Measurements from ENCODE around the gene DPM1. TPM values are rescaled to one million over a fixed set of nuclear protein-coding genes. Genes with fewer than 3 reads are reported as not detected.

Gene DPM1
- total RNA-seq, 2 donors from 2014 or later, result 43.6 to 75.3 TPM

DNA sequence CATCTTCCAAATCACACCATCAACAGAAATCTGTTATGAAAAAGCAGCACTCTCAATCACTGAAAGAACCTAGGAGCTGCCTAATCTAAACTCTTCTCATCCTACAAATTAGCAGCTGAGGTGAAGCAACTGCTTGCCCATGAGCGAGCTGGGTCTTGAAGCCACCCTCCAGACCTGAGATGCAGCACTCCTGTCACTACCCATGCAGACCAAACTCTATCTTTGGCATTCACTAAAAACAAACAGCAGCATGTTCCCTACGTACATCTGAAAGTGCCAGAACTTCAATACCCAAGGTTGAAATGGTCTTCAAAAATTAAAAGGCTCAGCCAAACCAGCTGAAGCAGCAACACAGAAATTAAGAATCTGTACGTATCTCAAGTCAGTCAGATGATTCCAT lies 41.4 kb downstream of the DPM1 start:
- H3K27me3 ChIP-seq (replicated peaks; ENCODE audit: insufficient read depth), result no peaks in the 10 kb centered on the region
- TF ChIP-seq, protein P1, sequence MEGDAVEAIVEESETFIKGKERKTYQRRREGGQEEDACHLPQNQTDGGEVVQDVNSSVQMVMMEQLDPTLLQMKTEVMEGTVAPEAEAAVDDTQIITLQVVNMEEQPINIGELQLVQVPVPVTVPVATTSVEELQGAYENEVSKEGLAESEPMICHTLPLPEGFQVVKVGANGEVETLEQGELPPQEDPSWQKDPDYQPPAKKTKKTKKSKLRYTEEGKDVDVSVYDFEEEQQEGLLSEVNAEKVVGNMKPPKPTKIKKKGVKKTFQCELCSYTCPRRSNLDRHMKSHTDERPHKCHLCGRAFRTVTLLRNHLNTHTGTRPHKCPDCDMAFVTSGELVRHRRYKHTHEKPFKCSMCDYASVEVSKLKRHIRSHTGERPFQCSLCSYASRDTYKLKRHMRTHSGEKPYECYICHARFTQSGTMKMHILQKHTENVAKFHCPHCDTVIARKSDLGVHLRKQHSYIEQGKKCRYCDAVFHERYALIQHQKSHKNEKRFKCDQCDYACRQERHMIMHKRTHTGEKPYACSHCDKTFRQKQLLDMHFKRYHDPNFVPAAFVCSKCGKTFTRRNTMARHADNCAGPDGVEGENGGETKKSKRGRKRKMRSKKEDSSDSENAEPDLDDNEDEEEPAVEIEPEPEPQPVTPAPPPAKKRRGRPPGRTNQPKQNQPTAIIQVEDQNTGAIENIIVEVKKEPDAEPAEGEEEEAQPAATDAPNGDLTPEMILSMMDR (IDR thresholded peaks at IDR 0.05), result no peak
- no peaks in the 10 kb centered on the region for H3K9me3 ChIP-seq
- H3K4me1 ChIP-seq (ENCODE audit: control insufficient read depth in 1 of 2, low read depth in 2 of 2), result peaks cover 69 to 92% of the 10 kb centered on the region in 2 donors
- H3K4me3 ChIP-seq, result no peak overlapping the region
- DNase-seq (ENCODE audit: low spot score) (no peak), ATAC-seq (ENCODE audit: insufficient number of reproducible peaks, low FRiP score, low read depth) (no peak)
- peak overlapping the region in 1 of 2 donors; percentile 33 for H3K27ac ChIP-seq
- no peaks in the 10 kb centered on the region for H3K36me3 ChIP-seq

DNA sequence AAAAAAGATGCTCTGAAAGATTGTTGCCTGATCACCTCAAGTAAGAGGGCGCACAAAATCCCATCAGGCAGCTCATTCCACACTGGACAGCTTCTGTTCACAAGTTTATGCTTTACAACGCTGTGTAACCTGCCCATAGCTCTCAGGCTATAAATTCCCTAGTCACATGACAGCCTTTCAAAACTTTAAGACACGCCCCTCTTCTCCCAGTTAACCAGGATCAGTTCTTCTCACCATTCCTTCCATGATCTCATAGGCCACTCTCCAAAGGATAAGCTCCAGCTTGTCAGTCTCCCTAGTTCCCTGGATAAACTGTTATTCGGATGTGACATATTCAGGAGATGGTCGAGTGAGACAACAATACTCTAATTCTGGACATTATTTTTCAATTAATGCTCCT lies 42.1 kb downstream of the DPM1 start:
- no peaks in the 10 kb centered on the region for H3K36me3 ChIP-seq
- H3K4me3 ChIP-seq, result no peak overlapping the region
- H3K27ac ChIP-seq, result peak overlapping the region in 1 of 2 donors; percentile 33
- peaks cover 65 to 92% of the 10 kb centered on the region in 2 donors for H3K4me1 ChIP-seq (ENCODE audit: control insufficient read depth in 1 of 2, low read depth in 2 of 2)
- no peaks in the 10 kb centered on the region for H3K27me3 ChIP-seq (replicated peaks; ENCODE audit: insufficient read depth)
- H3K9me3 ChIP-seq, result no peaks in the 10 kb centered on the region
- ATAC-seq (ENCODE audit: insufficient number of reproducible peaks, low FRiP score, low read depth) (peak; percentile 58), DNase-seq (ENCODE audit: low spot score) (no peak)
- TF ChIP-seq, protein P1 (IDR thresholded peaks at IDR 0.05), result no peak

DNA sequence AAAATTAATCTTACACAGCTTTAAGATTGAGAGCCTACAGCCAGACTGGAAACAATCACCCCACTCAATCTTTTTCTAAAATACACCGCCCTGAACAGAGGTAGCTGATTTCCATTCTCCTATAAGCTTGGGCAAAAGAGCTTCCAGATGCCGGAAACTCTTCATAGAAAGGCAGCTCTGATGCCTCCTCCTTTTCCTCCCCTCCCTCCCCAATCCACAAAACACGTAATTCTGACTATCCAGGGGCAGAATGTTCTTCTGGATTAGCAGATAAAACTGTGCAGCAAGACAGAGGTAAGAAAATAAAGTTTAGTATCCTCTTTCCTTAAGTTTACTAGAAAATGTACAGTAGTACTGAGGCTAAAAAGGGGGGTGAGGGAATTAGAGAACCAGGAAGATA lies 42.9 kb downstream of the DPM1 start:
- H3K4me1 ChIP-seq (ENCODE audit: control insufficient read depth in 1 of 2, low read depth in 2 of 2), result peaks cover 60 to 92% of the 10 kb centered on the region in 2 donors
- DNase-seq (ENCODE audit: low spot score) (no peak), ATAC-seq (ENCODE audit: insufficient number of reproducible peaks, low FRiP score, low read depth) (no peak)
- TF ChIP-seq, protein P1 (IDR thresholded peaks at IDR 0.05), result no peak
- H3K36me3 ChIP-seq, result no peaks in the 10 kb centered on the region
- no peaks in the 10 kb centered on the region for H3K9me3 ChIP-seq
- no peaks in the 10 kb centered on the region for H3K27me3 ChIP-seq (replicated peaks; ENCODE audit: insufficient read depth)
- H3K27ac ChIP-seq, result peak overlapping the region in 1 of 2 donors; percentile 40
- peak overlapping the region; percentile 30 for H3K4me3 ChIP-seq

DNA sequence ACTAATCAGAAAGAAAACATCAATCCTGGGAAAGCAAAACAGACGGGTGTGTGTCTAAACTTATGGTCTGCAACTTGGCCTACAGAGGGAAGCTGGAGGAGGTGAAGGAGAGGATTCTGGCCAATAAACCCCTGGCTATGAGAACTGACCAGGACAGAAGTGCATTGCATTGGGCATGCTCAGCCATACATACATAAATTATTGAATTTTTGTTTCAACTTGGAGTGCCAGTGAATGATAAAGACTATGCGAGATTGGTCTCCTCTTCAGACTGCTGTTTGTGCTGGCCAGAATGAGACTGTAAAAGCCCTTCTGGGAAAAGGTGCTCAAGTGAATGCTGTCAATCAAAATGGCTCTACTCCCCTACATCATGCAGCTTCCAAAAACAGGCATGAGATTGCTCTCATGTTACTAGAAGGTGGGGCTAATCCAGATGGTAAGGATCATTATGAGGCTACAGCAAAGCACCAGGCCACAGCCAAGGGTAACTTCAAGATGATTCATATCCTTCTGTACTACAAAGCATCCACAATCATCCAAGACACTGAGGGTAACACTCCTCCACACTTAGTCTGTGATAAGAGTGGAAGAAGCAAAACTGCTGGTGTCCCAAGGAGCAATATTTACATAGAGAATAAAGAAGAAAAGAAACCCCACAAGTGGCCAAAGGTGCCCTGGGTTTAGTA lies 44.5 kb downstream of the DPM1 start:
- no peak for DNase-seq (ENCODE audit: low spot score)
- Histone ChIP-seq H3K4me3 (no peak overlapping the region), H3K4me1 (ENCODE audit: control insufficient read depth in 1 of 2, low read depth in 2 of 2) (peaks cover 53 to 89% of the 10 kb centered on the region in 2 donors), H3K27me3 (replicated peaks; ENCODE audit: insufficient read depth) (no peaks in the 10 kb centered on the region), H3K9me3 (no peaks in the 10 kb centered on the region), H3K36me3 (no peaks in the 10 kb centered on the region), H3K27ac (peak overlapping the region in 1 of 2 donors; percentile 3)
- no peak for ATAC-seq (ENCODE audit: insufficient number of reproducible peaks, low FRiP score, low read depth)
- TF ChIP-seq, protein P1 (IDR thresholded peaks at IDR 0.05), result no peak

DNA sequence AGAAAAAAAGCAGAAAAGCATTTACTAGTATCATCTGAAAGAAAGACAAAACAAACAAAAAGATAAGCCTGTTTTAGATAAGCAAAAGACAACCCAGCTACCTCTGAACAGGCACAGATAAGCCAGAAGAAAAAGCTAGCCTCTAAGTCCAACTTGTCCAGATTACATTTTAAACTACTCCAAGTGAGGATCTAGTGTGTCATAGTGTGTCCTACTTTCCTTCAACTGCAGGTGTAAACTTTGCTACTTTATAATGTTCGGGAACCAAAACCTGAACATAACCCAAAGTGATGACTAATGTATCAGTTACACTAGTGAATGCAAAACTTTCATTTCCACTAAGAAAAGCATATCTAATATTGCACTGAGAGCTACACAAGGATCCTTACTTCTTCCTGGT lies 46.6 kb downstream of the DPM1 start:
- Histone ChIP-seq H3K27ac (no peak overlapping the region), H3K9me3 (no peaks in the 10 kb centered on the region), H3K4me3 (no peak overlapping the region), H3K27me3 (replicated peaks; ENCODE audit: insufficient read depth) (no peaks in the 10 kb centered on the region), H3K36me3 (no peaks in the 10 kb centered on the region), H3K4me1 (ENCODE audit: control insufficient read depth in 1 of 2, low read depth in 2 of 2) (peaks cover 37 to 70% of the 10 kb centered on the region in 2 donors)
- DNase-seq (ENCODE audit: low spot score) (no peak), ATAC-seq (ENCODE audit: insufficient number of reproducible peaks, low FRiP score, low read depth) (no peak)
- TF ChIP-seq, protein P1 (IDR thresholded peaks at IDR 0.05), result no peak
